HL-60 (cell line): ENCODE data around the gene PCDH15.

Experiments used
- DNase-seq, 2 experiments: peaks; one replicate each; pipeline ENCODE4 v3.0.0-alpha.2; 2010 to 2020; ENCODE audit warnings: low read depth in 1 of 2, low spot score in 1 of 2
- H3K27ac ChIP-seq: fragments of 250-450 bp; sonication (Bioruptor Pico); replicated peaks from 2 replicates; pipeline ENCODE4 v1.5.1; 2020; ENCODE audit warnings: mild to moderate bottlenecking, moderate library complexity
- H3K27me3 ChIP-seq: fragments of 250-450 bp; sonication (Bioruptor Pico); 2 replicates; pipeline ENCODE4 v1.5.1; 2021; ENCODE audit warnings: mild to moderate bottlenecking, moderate library complexity; ENCODE audit not compliant: insufficient read depth, poor library complexity, severe bottlenecking
- H3K4me3 ChIP-seq: replicated peaks from 2 replicates; pipeline ENCODE4 v1.5.1; 2011; ENCODE audit warnings: mild to moderate bottlenecking, control low read depth, low read length; ENCODE audit not compliant: insufficient read depth
- GABPA ChIP-seq: IDR thresholded peaks from 2 replicates; pipeline ENCODE4 v1.6.1; 2012; ENCODE audit warnings: low read depth
- POLR2AphosphoS5 ChIP-seq: IDR thresholded peaks from 2 replicates; pipeline ENCODE4 v1.6.1; 2012; ENCODE audit warnings: low read depth
- REST ChIP-seq: IDR thresholded peaks from 2 replicates; pipeline ENCODE4 v1.6.1; 2012; ENCODE audit warnings: low read depth; ENCODE audit not compliant: insufficient replicate concordance
- SPI1 ChIP-seq: IDR thresholded peaks from 2 replicates; pipeline ENCODE4 v1.6.1; 2012; ENCODE audit warnings: low read depth, mild to moderate bottlenecking, borderline replicate concordance
- TF ChIP-seq, protein P1 (sequence below): IDR thresholded peaks from one replicate; pipeline ENCODE4 v1.5.1; 2011; ENCODE audit warnings: low read length, control low read depth, inconsistent platforms; ENCODE audit not compliant: insufficient read depth

PCDH15 gene

GRCh38 chr10:54587971-54588370 lies 213.1 kb downstream of the PCDH15 start:
- DNase-seq = no peak
- H3K27ac ChIP-seq = no peak overlapping the region
- no peak overlapping the region for H3K4me3 ChIP-seq

GRCh38 chr10:54585572-54585971 lies 215.5 kb downstream of the PCDH15 start:
- TF ChIP-seq, protein P1, sequence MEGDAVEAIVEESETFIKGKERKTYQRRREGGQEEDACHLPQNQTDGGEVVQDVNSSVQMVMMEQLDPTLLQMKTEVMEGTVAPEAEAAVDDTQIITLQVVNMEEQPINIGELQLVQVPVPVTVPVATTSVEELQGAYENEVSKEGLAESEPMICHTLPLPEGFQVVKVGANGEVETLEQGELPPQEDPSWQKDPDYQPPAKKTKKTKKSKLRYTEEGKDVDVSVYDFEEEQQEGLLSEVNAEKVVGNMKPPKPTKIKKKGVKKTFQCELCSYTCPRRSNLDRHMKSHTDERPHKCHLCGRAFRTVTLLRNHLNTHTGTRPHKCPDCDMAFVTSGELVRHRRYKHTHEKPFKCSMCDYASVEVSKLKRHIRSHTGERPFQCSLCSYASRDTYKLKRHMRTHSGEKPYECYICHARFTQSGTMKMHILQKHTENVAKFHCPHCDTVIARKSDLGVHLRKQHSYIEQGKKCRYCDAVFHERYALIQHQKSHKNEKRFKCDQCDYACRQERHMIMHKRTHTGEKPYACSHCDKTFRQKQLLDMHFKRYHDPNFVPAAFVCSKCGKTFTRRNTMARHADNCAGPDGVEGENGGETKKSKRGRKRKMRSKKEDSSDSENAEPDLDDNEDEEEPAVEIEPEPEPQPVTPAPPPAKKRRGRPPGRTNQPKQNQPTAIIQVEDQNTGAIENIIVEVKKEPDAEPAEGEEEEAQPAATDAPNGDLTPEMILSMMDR = no peak
- no peak for DNase-seq
- Histone ChIP-seq H3K4me3 (no peak overlapping the region), H3K27me3 (no peaks in the 10 kb centered on the region), H3K27ac (no peak overlapping the region)

More at GRCh38 chr10:54587971-54588370, 213.1 kb downstream of the PCDH15 start:
- TF ChIP-seq REST (no peak), POLR2AphosphoS5 (no peak), GABPA (no peak), SPI1 (no peak)
- TF ChIP-seq, protein P1 = no peak
- H3K27me3 ChIP-seq = no peaks in the 10 kb centered on the region

- H3K27me3 ChIP-seq = no peaks in the 10 kb centered on the region
- DNase-seq = no peak
- TF ChIP-seq POLR2AphosphoS5 (no peak), GABPA (no peak), REST (no peak), SPI1 (no peak)
- TF ChIP-seq, protein P1 = no peak
- H3K4me3 ChIP-seq = no peak overlapping the region
- H3K27ac ChIP-seq = no peak overlapping the region
These were observed 223.3 kb downstream of the PCDH15 start for GRCh38 chr10:54577682-54578081.

DNA sequence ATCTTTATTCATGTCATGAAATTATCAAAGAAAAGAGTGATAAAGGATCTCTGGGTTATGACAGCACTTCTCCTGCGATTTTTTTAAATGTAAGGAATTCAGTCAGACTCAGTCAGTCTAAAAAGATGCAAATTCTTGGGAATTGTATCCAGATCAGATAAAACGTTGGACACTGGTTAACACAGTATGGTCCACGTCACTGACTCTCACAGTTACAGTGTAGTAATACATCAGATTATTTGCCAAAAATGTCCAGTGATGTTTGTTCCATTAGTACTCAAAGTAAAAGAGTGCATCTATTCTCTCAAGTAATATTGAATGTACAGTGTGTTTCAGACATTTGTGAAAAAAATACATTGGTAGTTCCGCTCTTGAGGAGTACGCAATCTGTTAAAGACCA lies 224.5 kb downstream of the PCDH15 start:
- DNase-seq = no peak
- no peak overlapping the region for H3K4me3 ChIP-seq
- H3K27ac ChIP-seq = no peak overlapping the region
- H3K27me3 ChIP-seq = no peaks in the 10 kb centered on the region
- TF ChIP-seq SPI1 = no peak
- no peak for TF ChIP-seq REST
- TF ChIP-seq, protein P1 = no peak
- TF ChIP-seq POLR2AphosphoS5 = no peak
- TF ChIP-seq GABPA = no peak
